Ishikawa (cell line): ENCODE results near the gene CCDC172.

ENCODE experiments used
- CEBPB ChIP-seq: IDR thresholded peaks from 2 replicates; pipeline ENCODE4 v1.6.1; 2012
- CREB1 ChIP-seq: IDR thresholded peaks from 2 replicates; pipeline ENCODE4 v1.6.1; 2012; ENCODE audit warnings: low read depth
- EGR1 ChIP-seq: IDR thresholded peaks from 2 replicates; pipeline ENCODE4 v1.6.1; 2012
- EP300 ChIP-seq: IDR thresholded peaks from 2 replicates; pipeline ENCODE4 v1.6.1; 2012; ENCODE audit warnings: borderline replicate concordance
- FOXM1 ChIP-seq: IDR thresholded peaks from 2 replicates; pipeline ENCODE4 v1.6.1; 2012; ENCODE audit warnings: low read depth, borderline replicate concordance
- MAX ChIP-seq: IDR thresholded peaks from 2 replicates; pipeline ENCODE4 v1.6.1; 2012
- NFIC ChIP-seq: IDR thresholded peaks from 2 replicates; pipeline ENCODE4 v1.6.1; 2012
- RAD21 ChIP-seq: IDR thresholded peaks from 2 replicates; pipeline ENCODE4 v1.6.1; 2012; ENCODE audit warnings: low read depth
- REST ChIP-seq: IDR thresholded peaks from 2 replicates; pipeline ENCODE4 v1.6.1; 2012; ENCODE audit warnings: low read depth, mild to moderate bottlenecking
- TAF1 ChIP-seq: IDR thresholded peaks from 2 replicates; pipeline ENCODE4 v1.6.1; 2012; ENCODE audit warnings: low read depth, mild to moderate bottlenecking
- TCF12 ChIP-seq: IDR thresholded peaks from 2 replicates; pipeline ENCODE4 v1.6.1; 2012; ENCODE audit warnings: low read depth
- TEAD4 ChIP-seq: IDR thresholded peaks from 2 replicates; pipeline ENCODE4 v1.6.1; 2012
- USF1 ChIP-seq: IDR thresholded peaks from 2 replicates; pipeline ENCODE4 v1.6.1; 2012
- YY1 ChIP-seq: IDR thresholded peaks from 2 replicates; pipeline ENCODE4 v1.6.1; 2012; ENCODE audit warnings: low read depth
- ZBTB7A ChIP-seq: IDR thresholded peaks from 2 replicates; pipeline ENCODE4 v1.6.1; 2012; ENCODE audit warnings: low read depth

Gene CCDC172

GRCh38 chr10:116418389-116418788, 94.1 kb downstream of the CCDC172 start:
- TF ChIP-seq CREB1, result no peak
- no peak for TF ChIP-seq FOXM1
- TF ChIP-seq REST, result no peak
- TF ChIP-seq MAX, result no peak
- no peak for TF ChIP-seq YY1
- no peak for TF ChIP-seq EGR1
- no peak for TF ChIP-seq TEAD4
- no peak for TF ChIP-seq TAF1
- TF ChIP-seq NFIC, result no peak
- no peak for TF ChIP-seq RAD21
- no peak for TF ChIP-seq TCF12
- no peak for TF ChIP-seq CEBPB
- no peak for TF ChIP-seq USF1
- TF ChIP-seq EP300, result no peak
- no peak for TF ChIP-seq ZBTB7A

- TF ChIP-seq MAX (no peak), USF1 (no peak), NFIC (no peak), REST (no peak), TEAD4 (no peak), TCF12 (no peak), CEBPB (no peak), EP300 (no peak), EGR1 (no peak), ZBTB7A (no peak), CREB1 (no peak), YY1 (no peak), FOXM1 (no peak), RAD21 (no peak), TAF1 (no peak)
Measured at GRCh38 chr10:116421815-116422214, 97.6 kb downstream of the CCDC172 start.

- TF ChIP-seq ZBTB7A (no peak), MAX (no peak)
Measured at GRCh38 chr10:116427671-116428070, 103.4 kb downstream of the CCDC172 start, which contains the start of gene PNLIPRP3. Gene PNLIPRP3, plus strand, starts transcription at chr10:116427847. Its CDS starts 166 bp downstream, at chr10:116428013.

- TF ChIP-seq RAD21, result no peak
- no peak for TF ChIP-seq EGR1
- no peak for TF ChIP-seq MAX
- no peak for TF ChIP-seq ZBTB7A
- no peak for TF ChIP-seq REST
- TF ChIP-seq CEBPB, result no peak
- TF ChIP-seq USF1, result no peak
- no peak for TF ChIP-seq FOXM1
- no peak for TF ChIP-seq NFIC
- no peak for TF ChIP-seq CREB1
- no peak for TF ChIP-seq TCF12
- no peak for TF ChIP-seq EP300
- TF ChIP-seq TAF1, result no peak
Measured at GRCh38 chr10:116429288-116429977, 105.2 kb downstream of the CCDC172 start.
